GM23338 (cell line): ENCODE results near the gene MRPL23. TPM values are rescaled to one million over a fixed set of nuclear protein-coding genes. Genes with fewer than 3 reads are reported as not detected.
A peak's percentile ranks its signal among the peaks of the same experiment; 100 is the strongest.

Experiments
- ATAC-seq: fragments of 200-7000 bp; cut with Tn5 transposase; 3 replicates; pipeline ENCODE4 v1.9.1; 2020
- DNase-seq: peaks from one replicate; pipeline ENCODE4 v3.0.0-alpha.2; 2015; ENCODE audit warnings: low spot score
- H2AFZ ChIP-seq: fragments of 200-600 bp; sonication (generic); 2 replicates; pipeline ENCODE4 v1.8.0; 2016; ENCODE audit warnings: antibody characterized with exemption, mild to moderate bottlenecking, moderate library complexity
- H3F3A ChIP-seq: fragments of 200-600 bp; sonication (generic); replicated peaks from 2 replicates; pipeline ENCODE4 v1.8.0; 2017; ENCODE audit warnings: antibody characterized with exemption, mixed run types, low read depth
- H3K27ac ChIP-seq: fragments of 200-600 bp; sonication (generic); 2 replicates; pipeline ENCODE4 v1.6.1; 2016; ENCODE audit warnings: low read depth
- H3K27me3 ChIP-seq: fragments of 200-600 bp; sonication (generic); 2 replicates; pipeline ENCODE4 v1.8.0; 2016; ENCODE audit warnings: mild to moderate bottlenecking, mixed run types, moderate library complexity; ENCODE audit not compliant: insufficient read depth
- H3K36me3 ChIP-seq: fragments of 200-600 bp; sonication (generic); 2 replicates; pipeline ENCODE4 v1.8.0; 2016; ENCODE audit warnings: mild to moderate bottlenecking; ENCODE audit not compliant: insufficient read depth
- H3K4me1 ChIP-seq: fragments of 200-600 bp; sonication (generic); 2 replicates; pipeline ENCODE4 v1.8.0; 2016; ENCODE audit warnings: mild to moderate bottlenecking, moderate library complexity; ENCODE audit not compliant: insufficient read depth
- H3K4me2 ChIP-seq: fragments of 200-600 bp; sonication (generic); 2 replicates; pipeline ENCODE4 v1.7.1; 2017; ENCODE audit warnings: mixed run types
- H3K4me3 ChIP-seq: fragments of 200-600 bp; sonication (generic); 2 replicates; pipeline ENCODE4 v1.6.1; 2016; ENCODE audit warnings: mixed run types
- H3K79me2 ChIP-seq: fragments of 200-600 bp; sonication (generic); replicated peaks from 2 replicates; pipeline ENCODE4 v1.8.0; 2017; ENCODE audit warnings: mild to moderate bottlenecking; ENCODE audit not compliant: insufficient read depth
- H3K9me2 ChIP-seq: fragments of 200-600 bp; sonication (generic); 2 replicates; pipeline ENCODE4 v1.8.0; 2017; ENCODE audit not compliant: insufficient read depth
- H4K20me1 ChIP-seq: fragments of 200-600 bp; sonication (generic); replicated peaks from 2 replicates; pipeline ENCODE4 v1.8.0; 2017; ENCODE audit warnings: mild to moderate bottlenecking; ENCODE audit not compliant: insufficient read depth
- H3K27ac Mint-ChIP-seq: 2 replicates; pipeline ENCODE4 v1.8.0; 2020; ENCODE audit warnings: inconsistent platforms, mild to moderate bottlenecking, moderate library complexity, mixed read lengths
- H3K27me3 Mint-ChIP-seq: 3 replicates; pipeline ENCODE4 v1.8.0; 2022; ENCODE audit warnings: low read depth, mild to moderate bottlenecking, moderate library complexity, mixed read lengths, inconsistent platforms; ENCODE audit not compliant: insufficient read depth, poor library complexity
- H3K36me3 Mint-ChIP-seq: 3 replicates; pipeline ENCODE4 v1.8.0; 2021; ENCODE audit warnings: low read depth, mild to moderate bottlenecking, inconsistent platforms, moderate library complexity, mixed read lengths
- H3K4me1 Mint-ChIP-seq: 3 replicates; pipeline ENCODE4 v1.8.0; 2020; ENCODE audit warnings: mild to moderate bottlenecking, inconsistent platforms, mixed read lengths
- H3K4me3 Mint-ChIP-seq: 3 replicates; pipeline ENCODE4 v1.8.0; 2021; ENCODE audit warnings: moderate library complexity, mild to moderate bottlenecking, inconsistent platforms, mixed read lengths
- H3K9me3 Mint-ChIP-seq: 3 replicates; pipeline ENCODE4 v1.8.0; 2020; ENCODE audit warnings: moderate library complexity, mild to moderate bottlenecking, inconsistent platforms, mixed read lengths
- CREB1 ChIP-seq: fragments of 250-450 bp; sonication (Bioruptor Pico); IDR thresholded peaks from 2 replicates; pipeline ENCODE4 v1.5.0; 2020; ENCODE audit warnings: low read depth, mild to moderate bottlenecking, moderate library complexity
- EZH2 ChIP-seq: fragments of 200-600 bp; sonication (generic); IDR thresholded peaks from one replicate; pipeline ENCODE4 v1.8.0; 2017; ENCODE audit warnings: antibody characterized with exemption, mild to moderate bottlenecking, low read depth; ENCODE audit not compliant: unreplicated experiment
- EZH2phosphoT487 ChIP-seq: fragments of 200-600 bp; sonication (generic); IDR thresholded peaks from one replicate; pipeline ENCODE4 v1.8.1; 2018; ENCODE audit warnings: antibody characterized with exemption; ENCODE audit not compliant: unreplicated experiment
- JUNB ChIP-seq: IDR thresholded peaks from one replicate; pipeline ENCODE4 v1.6.1; 2016; ENCODE audit warnings: antibody characterized with exemption; ENCODE audit not compliant: unreplicated experiment
- NANOG ChIP-seq: IDR thresholded peaks from 2 replicates; pipeline ENCODE4 v1.6.1; 2016; ENCODE audit warnings: antibody characterized with exemption, borderline replicate concordance
- POLR2AphosphoS5 ChIP-seq: IDR thresholded peaks from 2 replicates; pipeline ENCODE4 v1.6.1; 2016; ENCODE audit warnings: antibody characterized with exemption, low read depth
- STAT1 ChIP-seq: IDR thresholded peaks from one replicate; pipeline ENCODE4 v1.6.1; 2016; ENCODE audit warnings: antibody characterized with exemption; ENCODE audit not compliant: unreplicated experiment
- ZNF114 ChIP-seq: fragments of 250-450 bp; sonication (Bioruptor Pico); IDR thresholded peaks from 2 replicates; pipeline ENCODE4 v1.5.0; 2020; ENCODE audit warnings: mild to moderate bottlenecking, moderate library complexity
- ZNF331 ChIP-seq: fragments of 250-450 bp; sonication (Bioruptor Pico); IDR thresholded peaks from 2 replicates; pipeline ENCODE4 v1.5.0; 2020; ENCODE audit warnings: low read depth, mild to moderate bottlenecking, moderate library complexity
- long read RNA-seq: library from polyadenylated mRNA; unstranded; transcript quantifications from one replicate; pipeline ENCODE4 v2.0.0, GENCODE V29; 2020; ENCODE audit not compliant: unreplicated experiment
- polyA plus RNA-seq: library from polyadenylated mRNA; unstranded; fragments of >200 nt; fragmentation: Nextera tagmentation; extraction: Ambion mirVana; gene quantifications from 2 replicates; pipeline ENCODE4 v1.2.1, GENCODE V29; 2016
- total RNA-seq: library from RNA; depleted of rRNA; stranded (reverse); fragments of >200 nt; shearing (Covaris generic); gene quantifications from 2 replicates; pipeline ENCODE4 v1.2.3, GENCODE V29; 2014; rRNA removed
- TF ChIP-seq, protein P1 (sequence below): IDR thresholded peaks from one replicate; pipeline ENCODE4 v1.6.1; 2018; ENCODE audit warnings: antibody characterized with exemption; ENCODE audit not compliant: unreplicated experiment
- TF ChIP-seq, protein P2 (sequence below): fragments of 250-450 bp; sonication (Bioruptor Pico); IDR thresholded peaks from 2 replicates; pipeline ENCODE4 v1.5.0; 2020; ENCODE audit warnings: mild to moderate bottlenecking, moderate library complexity
- TF ChIP-seq, protein P3 (sequence below): IDR thresholded peaks from 2 replicates; pipeline ENCODE4 v1.6.1; 2016; ENCODE audit warnings: antibody characterized with exemption
- TF ChIP-seq, protein P4 (sequence below), 2 experiments: fragments of 200-600 bp in 1 of 2; sonication (generic) in 1 of 2; conservative IDR thresholded peaks; 2 replicates each; pipeline versions ENCODE4 v1.5.1 to v1.6.1; 2016 to 2017; ENCODE audit warnings: antibody characterized with exemption in 2 of 2, low read depth in 2 of 2, mild to moderate bottlenecking in 2 of 2, moderate library complexity in 1 of 2

Gene MRPL23
- total RNA-seq = 63.3 and 91.5 TPM in 2 replicates
- 84.7 and 92.0 TPM in 2 replicates for polyA plus RNA-seq
- long read RNA-seq, transcript MRPL23-205 (5 exons, 736 nt) = major isoform, 53 of 62 reads
- long read RNA-seq, partial matches to known transcripts = 6 of 62 reads
- long read RNA-seq, other reads (novel, unspliced or antisense) = 3 of 62 reads

DNA sequence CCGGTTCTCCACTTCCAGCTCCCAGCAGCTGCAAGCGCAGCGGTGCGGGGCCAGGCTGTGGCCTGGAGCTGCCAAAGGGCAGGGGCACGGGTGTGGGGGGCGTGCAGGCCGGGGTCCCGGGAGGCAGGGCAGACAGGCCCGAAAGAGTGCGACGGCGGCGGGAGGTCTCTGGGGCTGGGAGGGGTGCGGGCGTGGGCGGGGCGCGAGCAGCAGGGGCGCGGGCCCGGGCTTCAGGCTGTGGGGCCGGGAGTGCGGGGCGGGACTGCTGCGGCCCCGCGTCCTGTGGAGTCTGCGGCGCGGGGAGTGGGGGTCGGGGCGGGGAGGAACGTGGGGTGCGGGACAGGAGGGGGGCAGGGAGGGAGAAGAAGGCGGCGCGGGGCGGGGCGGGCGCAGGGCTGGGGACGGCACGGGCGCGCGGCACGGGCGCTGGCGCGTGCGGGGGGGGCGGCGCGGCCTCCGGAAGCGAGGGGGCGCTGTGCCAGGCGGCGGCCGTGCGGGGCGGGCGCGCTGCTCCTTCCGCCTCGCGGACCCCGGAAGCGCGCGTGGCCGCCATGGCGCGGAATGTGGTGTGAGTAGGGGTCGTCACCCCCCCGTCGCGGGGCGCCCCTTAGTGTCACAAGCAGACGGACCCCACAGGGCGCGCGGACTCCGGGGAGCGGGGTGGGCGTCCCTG lies at the start of gene MRPL23:
TSS of gene MRPL23 (plus strand) at position 521 of the 673 bp plus-strand sequence. CDS start at position 552, 31 bp downstream.
- H3K4me2 ChIP-seq = no peak within 1 kb of the TSS
- Mint-ChIP-seq H3K9me3 (no peaks in the 10 kb centered on the region), H3K4me1 (peaks cover 4% of the 10 kb centered on the region; the same call in 2 of the 3 replicates), H3K27ac (no peak within 1 kb of the TSS), H3K36me3 (no peaks in the 10 kb centered on the region), H3K4me3 (no peak within 1 kb of the TSS), H3K27me3 (peaks cover 8% of the 10 kb centered on the region)
- no peaks in the 10 kb centered on the region for H3K27me3 ChIP-seq
- DNase-seq (no peak), ATAC-seq (peak; percentile 57)
- H3K9me2 ChIP-seq = no peaks in the 10 kb centered on the region
- no peak within 1 kb of the TSS for H2AFZ ChIP-seq
- TF ChIP-seq, protein P1, sequence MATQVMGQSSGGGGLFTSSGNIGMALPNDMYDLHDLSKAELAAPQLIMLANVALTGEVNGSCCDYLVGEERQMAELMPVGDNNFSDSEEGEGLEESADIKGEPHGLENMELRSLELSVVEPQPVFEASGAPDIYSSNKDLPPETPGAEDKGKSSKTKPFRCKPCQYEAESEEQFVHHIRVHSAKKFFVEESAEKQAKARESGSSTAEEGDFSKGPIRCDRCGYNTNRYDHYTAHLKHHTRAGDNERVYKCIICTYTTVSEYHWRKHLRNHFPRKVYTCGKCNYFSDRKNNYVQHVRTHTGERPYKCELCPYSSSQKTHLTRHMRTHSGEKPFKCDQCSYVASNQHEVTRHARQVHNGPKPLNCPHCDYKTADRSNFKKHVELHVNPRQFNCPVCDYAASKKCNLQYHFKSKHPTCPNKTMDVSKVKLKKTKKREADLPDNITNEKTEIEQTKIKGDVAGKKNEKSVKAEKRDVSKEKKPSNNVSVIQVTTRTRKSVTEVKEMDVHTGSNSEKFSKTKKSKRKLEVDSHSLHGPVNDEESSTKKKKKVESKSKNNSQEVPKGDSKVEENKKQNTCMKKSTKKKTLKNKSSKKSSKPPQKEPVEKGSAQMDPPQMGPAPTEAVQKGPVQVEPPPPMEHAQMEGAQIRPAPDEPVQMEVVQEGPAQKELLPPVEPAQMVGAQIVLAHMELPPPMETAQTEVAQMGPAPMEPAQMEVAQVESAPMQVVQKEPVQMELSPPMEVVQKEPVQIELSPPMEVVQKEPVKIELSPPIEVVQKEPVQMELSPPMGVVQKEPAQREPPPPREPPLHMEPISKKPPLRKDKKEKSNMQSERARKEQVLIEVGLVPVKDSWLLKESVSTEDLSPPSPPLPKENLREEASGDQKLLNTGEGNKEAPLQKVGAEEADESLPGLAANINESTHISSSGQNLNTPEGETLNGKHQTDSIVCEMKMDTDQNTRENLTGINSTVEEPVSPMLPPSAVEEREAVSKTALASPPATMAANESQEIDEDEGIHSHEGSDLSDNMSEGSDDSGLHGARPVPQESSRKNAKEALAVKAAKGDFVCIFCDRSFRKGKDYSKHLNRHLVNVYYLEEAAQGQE = no peak
- no peak for TF ChIP-seq POLR2AphosphoS5
- no peak for TF ChIP-seq JUNB
- TF ChIP-seq, protein P2, sequence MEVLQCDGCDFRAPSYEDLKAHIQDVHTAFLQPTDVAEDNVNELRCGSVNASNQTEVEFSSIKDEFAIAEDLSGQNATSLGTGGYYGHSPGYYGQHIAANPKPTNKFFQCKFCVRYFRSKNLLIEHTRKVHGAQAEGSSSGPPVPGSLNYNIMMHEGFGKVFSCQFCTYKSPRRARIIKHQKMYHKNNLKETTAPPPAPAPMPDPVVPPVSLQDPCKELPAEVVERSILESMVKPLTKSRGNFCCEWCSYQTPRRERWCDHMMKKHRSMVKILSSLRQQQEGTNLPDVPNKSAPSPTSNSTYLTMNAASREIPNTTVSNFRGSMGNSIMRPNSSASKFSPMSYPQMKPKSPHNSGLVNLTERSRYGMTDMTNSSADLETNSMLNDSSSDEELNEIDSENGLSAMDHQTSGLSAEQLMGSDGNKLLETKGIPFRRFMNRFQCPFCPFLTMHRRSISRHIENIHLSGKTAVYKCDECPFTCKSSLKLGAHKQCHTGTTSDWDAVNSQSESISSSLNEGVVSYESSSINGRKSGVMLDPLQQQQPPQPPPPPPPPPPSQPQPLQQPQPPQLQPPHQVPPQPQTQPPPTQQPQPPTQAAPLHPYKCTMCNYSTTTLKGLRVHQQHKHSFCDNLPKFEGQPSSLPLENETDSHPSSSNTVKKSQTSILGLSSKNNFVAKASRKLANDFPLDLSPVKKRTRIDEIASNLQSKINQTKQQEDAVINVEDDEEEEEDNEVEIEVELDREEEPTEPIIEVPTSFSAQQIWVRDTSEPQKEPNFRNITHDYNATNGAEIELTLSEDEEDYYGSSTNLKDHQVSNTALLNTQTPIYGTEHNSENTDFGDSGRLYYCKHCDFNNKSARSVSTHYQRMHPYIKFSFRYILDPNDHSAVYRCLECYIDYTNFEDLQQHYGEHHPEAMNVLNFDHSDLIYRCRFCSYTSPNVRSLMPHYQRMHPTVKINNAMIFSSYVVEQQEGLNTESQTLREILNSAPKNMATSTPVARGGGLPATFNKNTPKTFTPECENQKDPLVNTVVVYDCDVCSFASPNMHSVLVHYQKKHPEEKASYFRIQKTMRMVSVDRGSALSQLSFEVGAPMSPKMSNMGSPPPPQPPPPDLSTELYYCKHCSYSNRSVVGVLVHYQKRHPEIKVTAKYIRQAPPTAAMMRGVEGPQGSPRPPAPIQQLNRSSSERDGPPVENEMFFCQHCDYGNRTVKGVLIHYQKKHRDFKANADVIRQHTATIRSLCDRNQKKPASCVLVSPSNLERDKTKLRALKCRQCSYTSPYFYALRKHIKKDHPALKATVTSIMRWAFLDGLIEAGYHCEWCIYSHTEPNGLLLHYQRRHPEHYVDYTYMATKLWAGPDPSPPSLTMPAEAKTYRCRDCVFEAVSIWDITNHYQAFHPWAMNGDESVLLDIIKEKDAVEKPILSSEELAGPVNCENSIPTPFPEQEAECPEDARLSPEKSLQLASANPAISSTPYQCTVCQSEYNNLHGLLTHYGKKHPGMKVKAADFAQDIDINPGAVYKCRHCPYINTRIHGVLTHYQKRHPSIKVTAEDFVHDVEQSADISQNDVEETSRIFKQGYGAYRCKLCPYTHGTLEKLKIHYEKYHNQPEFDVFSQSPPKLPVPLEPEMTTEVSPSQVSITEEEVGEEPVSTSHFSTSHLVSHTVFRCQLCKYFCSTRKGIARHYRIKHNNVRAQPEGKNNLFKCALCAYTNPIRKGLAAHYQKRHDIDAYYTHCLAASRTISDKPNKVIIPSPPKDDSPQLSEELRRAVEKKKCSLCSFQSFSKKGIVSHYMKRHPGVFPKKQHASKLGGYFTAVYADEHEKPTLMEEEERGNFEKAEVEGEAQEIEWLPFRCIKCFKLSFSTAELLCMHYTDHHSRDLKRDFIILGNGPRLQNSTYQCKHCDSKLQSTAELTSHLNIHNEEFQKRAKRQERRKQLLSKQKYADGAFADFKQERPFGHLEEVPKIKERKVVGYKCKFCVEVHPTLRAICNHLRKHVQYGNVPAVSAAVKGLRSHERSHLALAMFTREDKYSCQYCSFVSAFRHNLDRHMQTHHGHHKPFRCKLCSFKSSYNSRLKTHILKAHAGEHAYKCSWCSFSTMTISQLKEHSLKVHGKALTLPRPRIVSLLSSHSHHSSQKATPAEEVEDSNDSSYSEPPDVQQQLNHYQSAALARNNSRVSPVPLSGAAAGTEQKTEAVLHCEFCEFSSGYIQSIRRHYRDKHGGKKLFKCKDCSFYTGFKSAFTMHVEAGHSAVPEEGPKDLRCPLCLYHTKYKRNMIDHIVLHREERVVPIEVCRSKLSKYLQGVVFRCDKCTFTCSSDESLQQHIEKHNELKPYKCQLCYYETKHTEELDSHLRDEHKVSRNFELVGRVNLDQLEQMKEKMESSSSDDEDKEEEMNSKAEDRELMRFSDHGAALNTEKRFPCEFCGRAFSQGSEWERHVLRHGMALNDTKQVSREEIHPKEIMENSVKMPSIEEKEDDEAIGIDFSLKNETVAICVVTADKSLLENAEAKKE (CRISPR knock-in tag) = no peak
- TF ChIP-seq, protein P3, sequence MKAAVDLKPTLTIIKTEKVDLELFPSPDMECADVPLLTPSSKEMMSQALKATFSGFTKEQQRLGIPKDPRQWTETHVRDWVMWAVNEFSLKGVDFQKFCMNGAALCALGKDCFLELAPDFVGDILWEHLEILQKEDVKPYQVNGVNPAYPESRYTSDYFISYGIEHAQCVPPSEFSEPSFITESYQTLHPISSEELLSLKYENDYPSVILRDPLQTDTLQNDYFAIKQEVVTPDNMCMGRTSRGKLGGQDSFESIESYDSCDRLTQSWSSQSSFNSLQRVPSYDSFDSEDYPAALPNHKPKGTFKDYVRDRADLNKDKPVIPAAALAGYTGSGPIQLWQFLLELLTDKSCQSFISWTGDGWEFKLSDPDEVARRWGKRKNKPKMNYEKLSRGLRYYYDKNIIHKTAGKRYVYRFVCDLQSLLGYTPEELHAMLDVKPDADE = no peak
- no peak for TF ChIP-seq CREB1 (CRISPR knock-in tag)
- TF ChIP-seq, protein P4, sequence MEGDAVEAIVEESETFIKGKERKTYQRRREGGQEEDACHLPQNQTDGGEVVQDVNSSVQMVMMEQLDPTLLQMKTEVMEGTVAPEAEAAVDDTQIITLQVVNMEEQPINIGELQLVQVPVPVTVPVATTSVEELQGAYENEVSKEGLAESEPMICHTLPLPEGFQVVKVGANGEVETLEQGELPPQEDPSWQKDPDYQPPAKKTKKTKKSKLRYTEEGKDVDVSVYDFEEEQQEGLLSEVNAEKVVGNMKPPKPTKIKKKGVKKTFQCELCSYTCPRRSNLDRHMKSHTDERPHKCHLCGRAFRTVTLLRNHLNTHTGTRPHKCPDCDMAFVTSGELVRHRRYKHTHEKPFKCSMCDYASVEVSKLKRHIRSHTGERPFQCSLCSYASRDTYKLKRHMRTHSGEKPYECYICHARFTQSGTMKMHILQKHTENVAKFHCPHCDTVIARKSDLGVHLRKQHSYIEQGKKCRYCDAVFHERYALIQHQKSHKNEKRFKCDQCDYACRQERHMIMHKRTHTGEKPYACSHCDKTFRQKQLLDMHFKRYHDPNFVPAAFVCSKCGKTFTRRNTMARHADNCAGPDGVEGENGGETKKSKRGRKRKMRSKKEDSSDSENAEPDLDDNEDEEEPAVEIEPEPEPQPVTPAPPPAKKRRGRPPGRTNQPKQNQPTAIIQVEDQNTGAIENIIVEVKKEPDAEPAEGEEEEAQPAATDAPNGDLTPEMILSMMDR (conservative IDR thresholded peaks at IDR 0.05; ENCODE audit: low read depth in 2 of 2) = no peak
- TF ChIP-seq ZNF331 = no peak
- TF ChIP-seq ZNF114 (CRISPR knock-in tag) = no peak
- TF ChIP-seq STAT1 = no peak
- TF ChIP-seq NANOG = no peak
- TF ChIP-seq EZH2 = no peak
- no peak for TF ChIP-seq EZH2phosphoT487
- H4K20me1 ChIP-seq = no peaks in the 10 kb centered on the region
- H3K4me3 ChIP-seq = no peak within 1 kb of the TSS
- no peaks in the 10 kb centered on the region for H3K36me3 ChIP-seq
- no peaks in the 10 kb centered on the region for H3F3A ChIP-seq
- H3K79me2 ChIP-seq = no peaks in the 10 kb centered on the region
- no peak within 1 kb of the TSS for H3K27ac ChIP-seq
- no peaks in the 10 kb centered on the region for H3K4me1 ChIP-seq
